ENCODE measurements around the gene SRGAP1. TPM values are rescaled to one million over a fixed set of nuclear protein-coding genes. Genes with fewer than 3 reads are reported as not detected.

Gene SRGAP1
- total RNA-seq, 1 donor from 2014 or later = 14.8 TPM

GRCh38 chr12:64006211-64006825, 161.8 kb downstream of the SRGAP1 start:
- H3K4me1 Mint-ChIP-seq = peaks cover 11% of the 10 kb centered on the region
- H3K4me3 Mint-ChIP-seq = no peak overlapping the region
- TF ChIP-seq CTCF (conservative IDR thresholded peaks at IDR 0.05) = no peak
- no peaks in the 10 kb centered on the region for H3K9me3 Mint-ChIP-seq
- H3K27me3 Mint-ChIP-seq (ENCODE audit: low read depth) = no peaks in the 10 kb centered on the region
- peaks cover 26% of the 10 kb centered on the region for H3K36me3 Mint-ChIP-seq (ENCODE audit: low read depth)
- no peak for DNase-seq (ENCODE audit: low read depth, low spot score)
- no peak overlapping the region for H3K27ac Mint-ChIP-seq (ENCODE audit: unreplicated experiment)

- no peak overlapping the region for H3K27ac Mint-ChIP-seq (ENCODE audit: unreplicated experiment)
- H3K36me3 Mint-ChIP-seq (ENCODE audit: low read depth) = peaks cover 20% of the 10 kb centered on the region
- no peak for DNase-seq (ENCODE audit: low read depth, low spot score)
- H3K4me3 Mint-ChIP-seq = no peak overlapping the region
- no peaks in the 10 kb centered on the region for H3K27me3 Mint-ChIP-seq (ENCODE audit: low read depth)
- no peaks in the 10 kb centered on the region for H3K9me3 Mint-ChIP-seq
- H3K4me1 Mint-ChIP-seq = peaks cover 11% of the 10 kb centered on the region
- TF ChIP-seq CTCF (conservative IDR thresholded peaks at IDR 0.05) = no peak
These were observed 163.4 kb downstream of the SRGAP1 start for GRCh38 chr12:64007853-64008252.

- no peak overlapping the region for H3K27ac Mint-ChIP-seq (ENCODE audit: unreplicated experiment)
These were observed 164.1 kb downstream of the SRGAP1 start for GRCh38 chr12:64008596-64008995.

GRCh38 chr12:64009321-64010068, 165.0 kb downstream of the SRGAP1 start:
- no peak for TF ChIP-seq CTCF (conservative IDR thresholded peaks at IDR 0.05)
- no peaks in the 10 kb centered on the region for H3K27me3 Mint-ChIP-seq (ENCODE audit: low read depth)
- H3K4me1 Mint-ChIP-seq = peaks cover 16% of the 10 kb centered on the region
- no peak overlapping the region for H3K4me3 Mint-ChIP-seq
- no peaks in the 10 kb centered on the region for H3K9me3 Mint-ChIP-seq
- DNase-seq (ENCODE audit: low read depth, low spot score) = no peak
- H3K27ac Mint-ChIP-seq (ENCODE audit: unreplicated experiment) = no peak overlapping the region
- H3K36me3 Mint-ChIP-seq (ENCODE audit: low read depth) = peaks cover 17% of the 10 kb centered on the region

More at GRCh38 chr12:64008596-64008995, 164.1 kb downstream of the SRGAP1 start:
- Mint-ChIP-seq H3K27me3 (ENCODE audit: low read depth) (no peaks in the 10 kb centered on the region), H3K36me3 (ENCODE audit: low read depth) (peaks cover 17% of the 10 kb centered on the region), H3K4me1 (peaks cover 14% of the 10 kb centered on the region), H3K9me3 (no peaks in the 10 kb centered on the region), H3K4me3 (no peak overlapping the region)
- DNase-seq (ENCODE audit: low read depth, low spot score) = no peak
- no peak for TF ChIP-seq CTCF (conservative IDR thresholded peaks at IDR 0.05)

GRCh38 chr12:64010069-64010686, 165.7 kb downstream of the SRGAP1 start:
- no peaks in the 10 kb centered on the region for H3K27me3 Mint-ChIP-seq (ENCODE audit: low read depth)
- peaks cover 16% of the 10 kb centered on the region for H3K4me1 Mint-ChIP-seq
- no peaks in the 10 kb centered on the region for H3K9me3 Mint-ChIP-seq
- H3K27ac Mint-ChIP-seq (ENCODE audit: unreplicated experiment) = peak overlapping the region; percentile 44
- H3K36me3 Mint-ChIP-seq (ENCODE audit: low read depth) = peaks cover 14% of the 10 kb centered on the region
- no peak for DNase-seq (ENCODE audit: low read depth, low spot score)
- no peak for TF ChIP-seq CTCF (conservative IDR thresholded peaks at IDR 0.05)
- H3K4me3 Mint-ChIP-seq = no peak overlapping the region
